Colonic mucosa (tissue), 4 donors: ENCODE results near the gene PTK6. TPM values are rescaled to one million over a fixed set of nuclear protein-coding genes. Genes with fewer than 3 reads are reported as not detected.

ENCODE experiments used
- DNase-seq: peaks from one replicate; pipeline ENCODE4 v3.0.0-alpha.2; 2020
- H3K27ac ChIP-seq: fragments of 200-600 bp; one replicate; pipeline ENCODE4 v1.8.0; 2021
- H3K27me3 ChIP-seq: fragments of 200-600 bp; one replicate; pipeline ENCODE4 v1.8.0; 2021
- H3K36me3 ChIP-seq: fragments of 200-600 bp; one replicate; pipeline ENCODE4 v1.8.0; 2021
- H3K4me1 ChIP-seq: fragments of 200-600 bp; one replicate; pipeline ENCODE4 v1.8.0; 2021; ENCODE audit warnings: mild to moderate bottlenecking
- H3K4me3 ChIP-seq: fragments of 200-600 bp; one replicate; pipeline ENCODE4 v1.8.0; 2021
- H3K9ac ChIP-seq, 2 donors: one replicate each; pipeline ENCODE4 v1.7.0; 2013; ENCODE audit warnings: control low read depth in 2 of 2, low read depth in 2 of 2, low read length in 2 of 2
- H3K9me3 ChIP-seq: fragments of 200-600 bp; one replicate; pipeline ENCODE4 v1.8.0; 2021
- intact Hi-C: fragments of 100-400 bp; cut with DNase I; formaldehyde crosslinking; loops from one replicate; pipeline ENCODE4 v1.14.1; 2022
- total RNA-seq, 2 donors: library from RNA; stranded (reverse); fragmentation: NEBNext Ultra II Directional in 1 of 2; extraction: Animal tissue kit (Norgen Biotek cat#: 25700) in 1 of 2; gene quantifications; one replicate each; pipeline ENCODE4 v1.2.1, GENCODE V29; 2021
- TF ChIP-seq, protein P1 (sequence below): fragments of 200-600 bp; IDR thresholded peaks from one replicate; pipeline ENCODE4 v1.8.0; 2022; ENCODE audit warnings: antibody characterized with exemption, mild to moderate bottlenecking
- donor health status: healthy.
- donor health status: DM: no; HTN: no; CAD: no.
- donor health status: DM: no; HTN: no; CAD: no.

The PTK6 gene
- 10 to 100 TPM; 69.0 to 91.1 TPM for total RNA-seq

- intact Hi-C loops, result loop anchor here (10.0 kb wide), 1 partner anchor 438 kb away; the partner anchor contains the start of gene SAMD10
- Histone ChIP-seq H3K27ac (peak within 1 kb of the TSS; percentile 98), H3K9ac (peak within 1 kb of the TSS; percentile 91 to 99), H3K4me3 (peak within 1 kb of the TSS; percentile 45), H3K36me3 (no peaks in the 10 kb centered on the region), H3K9me3 (no peaks in the 10 kb centered on the region), H3K27me3 (no peaks in the 10 kb centered on the region), H3K4me1 (peaks cover 12% of the 10 kb centered on the region)
- TF ChIP-seq, protein P1, sequence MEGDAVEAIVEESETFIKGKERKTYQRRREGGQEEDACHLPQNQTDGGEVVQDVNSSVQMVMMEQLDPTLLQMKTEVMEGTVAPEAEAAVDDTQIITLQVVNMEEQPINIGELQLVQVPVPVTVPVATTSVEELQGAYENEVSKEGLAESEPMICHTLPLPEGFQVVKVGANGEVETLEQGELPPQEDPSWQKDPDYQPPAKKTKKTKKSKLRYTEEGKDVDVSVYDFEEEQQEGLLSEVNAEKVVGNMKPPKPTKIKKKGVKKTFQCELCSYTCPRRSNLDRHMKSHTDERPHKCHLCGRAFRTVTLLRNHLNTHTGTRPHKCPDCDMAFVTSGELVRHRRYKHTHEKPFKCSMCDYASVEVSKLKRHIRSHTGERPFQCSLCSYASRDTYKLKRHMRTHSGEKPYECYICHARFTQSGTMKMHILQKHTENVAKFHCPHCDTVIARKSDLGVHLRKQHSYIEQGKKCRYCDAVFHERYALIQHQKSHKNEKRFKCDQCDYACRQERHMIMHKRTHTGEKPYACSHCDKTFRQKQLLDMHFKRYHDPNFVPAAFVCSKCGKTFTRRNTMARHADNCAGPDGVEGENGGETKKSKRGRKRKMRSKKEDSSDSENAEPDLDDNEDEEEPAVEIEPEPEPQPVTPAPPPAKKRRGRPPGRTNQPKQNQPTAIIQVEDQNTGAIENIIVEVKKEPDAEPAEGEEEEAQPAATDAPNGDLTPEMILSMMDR, result no peak
- peak; percentile 88 for DNase-seq
Measured at GRCh38 chr20:63536997-63537524, at the start of gene PTK6. PTK6 (minus strand) TSS chr20:63537376; CDS start chr20:63537314, 62 bp downstream.

- Histone ChIP-seq H3K27me3 (no peaks in the 10 kb centered on the region), H3K36me3 (no peaks in the 10 kb centered on the region), H3K27ac (no peak overlapping the region), H3K4me1 (no peaks in the 10 kb centered on the region), H3K9me3 (no peaks in the 10 kb centered on the region), H3K9ac (no peak overlapping the region), H3K4me3 (no peak overlapping the region)
- intact Hi-C loops, result no loop called here
- no peak for DNase-seq
- TF ChIP-seq, protein P1, result no peak
Measured at GRCh38 chr20:63586797-63587196, 49.6 kb upstream of the PTK6 start.

DNA sequence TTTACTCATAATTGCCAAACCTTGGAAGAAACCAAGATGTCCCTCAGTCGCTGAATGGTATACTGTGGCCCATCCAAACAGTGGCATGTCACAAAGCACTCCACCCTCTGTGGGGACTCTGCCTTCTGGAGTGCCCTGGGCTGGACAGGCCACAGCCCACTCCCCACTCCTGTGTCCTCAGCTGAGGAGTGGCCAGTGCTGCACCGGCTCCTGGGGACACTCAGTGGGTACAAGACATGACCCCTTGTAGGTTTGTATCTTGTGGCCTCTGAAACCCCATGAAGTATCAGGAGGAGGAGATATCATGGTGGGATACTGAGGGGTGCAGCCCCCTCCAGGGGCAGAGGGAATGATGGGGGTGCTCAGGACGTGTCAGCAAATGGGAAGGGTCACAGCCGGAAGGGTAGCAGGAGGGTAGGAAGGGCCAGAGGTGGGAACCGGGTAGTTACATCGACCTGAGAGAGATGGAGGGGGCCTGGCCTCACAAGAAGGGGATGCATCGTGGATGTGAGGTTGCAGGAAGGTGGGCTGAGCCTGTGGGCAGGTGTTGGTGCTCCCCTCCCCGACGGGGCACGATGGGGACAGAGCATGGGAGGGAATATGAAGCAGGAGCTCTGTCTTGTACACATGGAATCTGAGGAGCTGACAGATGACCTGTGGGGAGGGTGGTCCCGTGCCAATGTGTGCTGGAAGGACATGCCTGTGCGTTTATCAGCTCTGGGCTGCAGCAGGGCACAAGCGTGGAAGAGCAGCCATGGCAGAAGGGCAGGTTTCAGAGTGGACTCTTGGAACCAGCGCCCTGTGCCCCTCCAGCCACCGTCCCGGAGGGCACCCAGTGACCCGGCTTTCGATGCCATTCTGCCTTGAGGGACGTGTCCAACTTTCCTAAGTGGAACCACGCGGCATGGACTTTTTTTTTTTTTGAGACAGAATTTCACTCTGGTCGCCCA is 48.7 kb upstream of the PTK6 start:
- Histone ChIP-seq H3K4me3 (no peak overlapping the region), H3K9ac (no peak overlapping the region), H3K27me3 (no peaks in the 10 kb centered on the region), H3K9me3 (no peaks in the 10 kb centered on the region), H3K27ac (no peak overlapping the region), H3K4me1 (no peaks in the 10 kb centered on the region), H3K36me3 (no peaks in the 10 kb centered on the region)
- intact Hi-C loops, result no loop called here
- DNase-seq, result no peak
- TF ChIP-seq, protein P1, result no peak

GRCh38 chr20:63582382-63583063 is 45.3 kb upstream of the PTK6 start:
- Histone ChIP-seq H3K4me3 (no peak overlapping the region), H3K9ac (no peak overlapping the region), H3K36me3 (no peaks in the 10 kb centered on the region), H3K9me3 (no peaks in the 10 kb centered on the region), H3K27ac (no peak overlapping the region), H3K27me3 (no peaks in the 10 kb centered on the region), H3K4me1 (no peaks in the 10 kb centered on the region)
- intact Hi-C loops, result no loop called here
- DNase-seq, result no peak
- TF ChIP-seq, protein P1, result no peak

- Histone ChIP-seq H3K9ac (no peak overlapping the region), H3K27me3 (no peaks in the 10 kb centered on the region), H3K36me3 (no peaks in the 10 kb centered on the region), H3K4me3 (no peak overlapping the region), H3K4me1 (no peaks in the 10 kb centered on the region), H3K9me3 (no peaks in the 10 kb centered on the region), H3K27ac (no peak overlapping the region)
- TF ChIP-seq, protein P1, result peak; percentile 12
- intact Hi-C loops, result no loop called here
- no peak for DNase-seq
Measured at GRCh38 chr20:63580796-63581461, 43.8 kb upstream of the PTK6 start.
